ENCODE measurements around the gene RRM1.
A peak's percentile ranks its signal among the peaks of the same experiment; 100 is the strongest.
"Not testable (repeated sequence)": the region's sequence is repeated elsewhere in the genome, so short reads cannot be mapped to it uniquely, and the experiment has no call there.

The RRM1 gene

DNA sequence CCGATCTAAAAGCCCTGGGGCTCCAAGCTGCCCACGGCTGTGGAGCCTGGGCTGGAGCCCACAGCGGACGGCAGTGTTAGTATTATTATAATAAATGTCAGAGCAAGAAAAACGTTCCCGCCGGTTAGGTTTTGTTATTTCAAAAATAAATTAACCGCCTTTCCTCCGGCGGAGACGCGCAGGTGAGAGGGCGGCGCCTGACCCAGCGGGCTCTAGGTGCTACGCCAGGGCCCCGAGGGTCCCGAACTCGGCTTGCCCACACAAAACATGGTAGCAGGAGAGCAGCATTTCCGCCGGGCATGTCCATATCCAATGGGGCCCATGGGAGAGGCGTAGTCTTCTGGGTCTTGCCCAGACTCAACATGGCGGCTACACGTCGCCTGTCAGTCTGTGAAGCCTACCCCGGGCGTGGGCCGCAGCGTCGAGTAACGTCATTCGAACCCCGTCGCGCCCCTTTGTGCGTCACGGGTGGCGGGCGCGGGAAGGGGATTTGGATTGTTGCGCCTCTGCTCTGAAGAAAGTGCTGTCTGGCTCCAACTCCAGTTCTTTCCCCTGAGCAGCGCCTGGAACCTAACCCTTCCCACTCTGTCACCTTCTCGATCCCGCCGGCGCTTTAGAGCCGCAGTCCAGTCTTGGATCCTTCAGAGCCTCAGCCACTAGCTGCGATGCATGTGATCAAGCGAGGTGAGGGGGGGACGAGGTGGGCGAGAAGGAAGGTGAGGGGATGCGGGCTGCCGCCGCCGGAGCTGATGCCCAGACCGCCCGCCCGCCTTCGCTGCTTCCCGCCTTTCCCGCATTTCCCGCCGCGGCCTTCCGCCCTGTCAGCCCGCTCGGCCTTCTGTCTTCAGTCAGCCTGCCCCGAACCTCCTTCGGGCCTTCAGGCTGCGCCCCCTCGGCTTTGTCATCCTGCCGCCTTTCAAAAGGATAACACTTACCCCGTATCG is at the start of gene RRM1:
Gene RRM1 (plus strand): TSS at position 452 of the 944 bp plus-strand sequence. CDS start 214 bp downstream, at position 666.
- peak; percentile 71 for DNase-seq (ENCODE audit: low read depth)

DNA sequence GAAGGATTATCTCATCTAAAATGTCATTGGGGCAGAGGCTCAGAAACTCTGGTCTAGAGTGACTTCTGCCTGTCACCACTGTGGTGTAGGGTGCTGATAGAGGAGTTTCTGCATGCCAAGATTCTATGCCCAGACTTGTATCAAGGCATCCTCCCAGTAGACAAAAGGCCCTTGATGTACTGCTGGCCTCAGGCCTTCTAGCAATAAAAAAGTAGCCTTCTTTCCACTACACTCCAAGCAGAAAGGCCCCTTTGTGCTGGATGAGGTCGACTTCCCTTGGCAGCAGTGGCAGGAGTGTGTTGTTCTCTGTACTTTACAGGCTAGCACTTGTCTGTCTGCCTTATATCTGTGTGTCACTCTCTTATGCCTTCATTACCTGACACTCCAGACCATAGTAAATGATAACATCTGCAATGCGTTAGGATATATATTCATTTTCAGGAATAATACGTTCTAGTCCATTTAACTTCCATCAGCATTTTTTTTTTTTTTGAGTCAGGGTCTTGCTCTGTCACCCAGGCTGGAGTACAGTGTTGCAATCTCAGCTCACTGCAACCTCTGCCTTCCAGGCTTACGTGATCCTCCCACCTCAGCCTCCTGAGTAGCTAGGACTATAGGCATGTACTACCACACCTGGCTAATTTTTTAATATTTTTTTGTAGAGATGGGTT is 49.5 kb upstream of the RRM1 start:
- DNase-seq (ENCODE audit: low read depth): no peak

DNA sequence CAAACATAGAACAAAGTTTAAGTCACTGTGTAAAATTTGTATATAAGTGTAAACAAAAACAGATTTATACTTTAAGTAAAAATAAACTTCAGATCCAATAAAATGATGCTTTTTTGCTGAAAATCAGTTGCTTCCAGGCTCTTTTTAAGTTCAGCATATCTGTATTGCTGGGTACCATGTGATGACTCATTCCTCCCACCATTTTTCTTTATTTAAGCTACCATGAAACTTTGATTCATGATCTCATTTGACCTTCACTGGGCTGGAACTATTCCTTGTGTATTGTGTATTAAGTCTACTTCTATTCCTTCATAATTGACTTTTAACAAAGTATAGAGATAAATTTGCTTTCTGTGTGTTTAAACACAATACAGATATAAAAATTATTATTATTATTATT is 46.3 kb upstream of the RRM1 start:
- no peak for DNase-seq (ENCODE audit: low read depth)

DNA sequence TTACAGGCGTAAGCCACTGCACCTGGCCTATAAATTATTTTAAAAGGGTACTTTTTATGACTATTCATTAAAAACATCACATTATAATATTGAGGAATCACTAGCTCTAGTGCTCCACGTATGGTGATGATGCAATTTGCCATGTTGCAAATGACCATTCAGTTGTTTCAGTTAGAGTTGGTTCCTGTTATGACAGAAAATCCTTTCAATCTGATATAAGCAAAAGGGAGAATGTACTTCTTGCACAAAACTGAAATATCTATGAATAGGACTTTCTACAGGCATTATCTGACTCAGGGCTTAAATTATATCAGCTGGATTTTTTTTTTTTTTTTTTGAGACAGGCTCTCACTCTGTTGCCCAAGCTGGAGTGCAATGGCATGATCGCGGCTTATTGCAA is 45.6 kb upstream of the RRM1 start:
- no peak for DNase-seq (ENCODE audit: low read depth)

DNA sequence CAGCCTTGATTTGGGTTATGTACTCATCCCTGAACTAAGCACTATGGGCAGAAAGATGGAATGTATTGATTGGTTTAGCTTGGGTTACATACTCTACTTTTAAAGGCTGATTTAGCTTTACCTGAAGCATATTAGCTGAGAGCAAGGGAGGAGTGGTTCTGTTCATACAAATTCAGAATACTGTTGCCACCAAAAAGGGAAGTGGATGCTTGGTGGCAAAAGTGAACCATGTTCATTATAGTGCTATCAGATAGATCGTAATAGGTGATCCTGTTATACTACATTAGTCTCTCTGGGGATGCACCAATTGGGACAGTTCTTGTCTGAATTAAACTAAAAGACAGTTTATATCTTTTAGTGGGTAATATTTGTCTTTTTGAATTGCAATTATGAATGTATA is 44.5 kb upstream of the RRM1 start:
- DNase-seq (ENCODE audit: low read depth): no peak

DNA sequence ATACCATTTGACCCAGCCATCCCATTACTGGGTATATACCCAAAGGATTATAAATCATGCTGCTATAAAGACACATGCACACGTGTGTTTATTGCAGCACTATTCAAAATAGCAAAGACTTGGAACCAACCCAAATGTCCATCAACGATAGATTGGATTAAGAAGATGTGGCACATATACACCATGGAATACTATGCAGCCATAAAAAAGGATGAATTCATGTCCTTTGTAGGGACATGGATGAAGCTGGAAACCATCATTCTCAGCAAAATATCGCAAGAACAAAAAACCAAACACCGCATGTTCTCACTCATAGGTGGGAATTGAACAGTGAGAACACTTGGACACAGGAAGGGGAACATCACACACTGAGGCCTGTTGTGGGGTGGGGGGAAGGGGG is 41.4 kb upstream of the RRM1 start:
- DNase-seq (ENCODE audit: low read depth): not testable (repeated sequence)

DNA sequence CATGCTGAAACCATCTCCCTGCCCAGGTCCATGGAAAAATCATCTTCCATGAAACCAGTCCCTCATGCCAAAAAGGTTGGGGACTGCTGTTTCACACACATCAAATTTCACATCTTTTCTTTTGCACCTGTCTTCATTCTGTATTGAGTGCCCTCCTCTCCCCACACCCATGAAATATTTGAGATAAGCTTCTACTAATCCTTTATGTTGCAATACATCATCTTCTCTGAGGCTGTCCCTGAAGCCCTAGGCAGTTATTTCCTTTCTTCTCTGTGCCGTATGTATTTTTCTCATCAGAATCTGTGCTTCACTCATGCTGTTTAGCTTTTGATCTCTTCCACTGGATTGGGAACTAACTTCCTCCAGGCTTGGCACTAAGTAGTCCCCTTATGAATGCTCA is 40.0 kb upstream of the RRM1 start:
- DNase-seq (ENCODE audit: low read depth): no peak

DNA sequence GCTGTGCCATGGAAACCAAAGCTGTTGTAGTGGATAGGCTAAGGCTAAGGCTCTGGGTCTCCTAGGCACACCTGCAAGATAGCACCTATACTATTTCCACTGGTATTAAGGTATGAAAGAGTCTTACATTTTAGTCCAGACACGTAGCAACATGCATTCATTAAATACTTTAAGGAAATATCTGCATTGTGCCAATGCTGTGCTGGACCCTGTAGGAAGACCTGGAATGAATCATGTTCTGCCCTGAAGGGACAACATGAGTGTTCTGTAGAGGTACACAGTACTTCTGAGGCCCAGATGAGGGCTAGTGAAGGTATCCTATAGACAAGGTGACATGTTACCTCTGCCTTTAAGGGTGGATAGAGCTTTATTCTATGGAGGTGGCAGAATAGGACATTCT is 35.2 kb upstream of the RRM1 start:
- DNase-seq (ENCODE audit: low read depth): no peak

DNA sequence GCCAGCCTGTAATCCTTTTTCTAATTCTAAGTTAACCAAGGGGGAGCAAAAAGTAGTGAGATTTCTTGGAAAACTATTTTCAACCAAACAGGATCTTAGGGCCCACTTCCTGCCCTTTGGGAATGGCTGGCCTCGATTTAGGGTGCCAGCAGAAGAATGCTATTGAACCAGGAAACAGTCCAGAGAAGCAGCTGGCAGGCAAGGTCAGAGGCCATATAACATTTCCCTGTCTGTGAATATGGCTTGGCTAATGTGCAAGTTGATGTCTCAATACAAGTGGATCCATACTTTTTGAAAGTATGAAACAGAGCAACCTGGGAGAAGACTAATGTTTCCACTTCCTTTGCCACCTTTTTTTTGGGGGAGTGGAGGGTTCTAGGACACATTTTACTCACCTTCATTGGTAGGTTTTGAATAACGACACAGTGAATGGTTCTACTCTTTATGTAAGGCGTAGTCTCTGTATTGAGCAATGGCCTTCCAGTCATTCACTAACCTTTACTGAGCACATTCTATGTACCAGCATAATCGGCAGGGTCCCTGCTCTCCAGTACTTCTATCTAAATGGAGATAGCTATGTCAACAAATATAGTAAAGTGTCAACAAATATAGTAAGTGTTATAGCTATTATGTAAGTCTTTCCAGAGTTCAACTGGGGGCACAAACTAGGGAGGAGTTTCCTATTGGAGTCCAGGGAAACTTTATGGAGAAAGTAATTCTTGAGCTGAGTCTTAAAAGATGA is 34.2 kb upstream of the RRM1 start:
- DNase-seq (ENCODE audit: low read depth): no peak

DNA sequence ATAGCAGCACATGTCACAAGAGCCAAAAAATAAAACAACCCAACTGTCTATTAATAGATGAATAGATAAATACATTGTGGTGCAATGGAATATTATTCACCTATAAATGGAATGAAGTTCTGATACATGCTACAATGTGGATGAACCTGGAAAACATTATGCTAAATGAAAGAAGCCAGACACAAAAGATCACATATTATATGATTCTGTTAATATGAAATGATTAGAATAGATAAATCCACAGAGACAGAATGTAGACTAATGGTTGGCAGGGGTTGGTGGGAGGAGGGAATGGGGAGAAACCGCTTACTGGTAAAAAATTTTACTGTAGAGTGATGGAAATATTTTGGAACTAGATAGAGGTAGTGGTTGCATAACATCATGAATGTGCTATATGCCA is 32.9 kb upstream of the RRM1 start:
- DNase-seq (ENCODE audit: low read depth): no peak

DNA sequence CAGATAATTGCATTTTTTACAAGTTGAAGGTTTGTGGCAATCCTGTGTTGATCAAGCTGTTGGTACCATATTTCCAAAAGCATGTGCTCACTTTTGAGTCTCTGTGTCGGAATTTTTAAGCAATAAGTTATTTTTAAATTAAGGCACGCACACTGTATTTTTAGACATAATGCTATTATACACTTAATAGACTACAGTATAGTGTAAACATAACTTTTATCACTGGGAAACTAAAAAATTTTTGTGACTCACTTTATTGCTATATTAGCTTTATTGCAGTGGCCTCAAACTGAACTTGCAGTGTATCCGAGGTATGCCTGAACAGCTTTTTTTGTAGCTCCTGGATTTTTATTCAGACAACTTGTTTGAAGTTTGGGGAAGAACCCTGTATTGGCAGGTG is 31.3 kb upstream of the RRM1 start:
- no peak for DNase-seq (ENCODE audit: low read depth)

DNA sequence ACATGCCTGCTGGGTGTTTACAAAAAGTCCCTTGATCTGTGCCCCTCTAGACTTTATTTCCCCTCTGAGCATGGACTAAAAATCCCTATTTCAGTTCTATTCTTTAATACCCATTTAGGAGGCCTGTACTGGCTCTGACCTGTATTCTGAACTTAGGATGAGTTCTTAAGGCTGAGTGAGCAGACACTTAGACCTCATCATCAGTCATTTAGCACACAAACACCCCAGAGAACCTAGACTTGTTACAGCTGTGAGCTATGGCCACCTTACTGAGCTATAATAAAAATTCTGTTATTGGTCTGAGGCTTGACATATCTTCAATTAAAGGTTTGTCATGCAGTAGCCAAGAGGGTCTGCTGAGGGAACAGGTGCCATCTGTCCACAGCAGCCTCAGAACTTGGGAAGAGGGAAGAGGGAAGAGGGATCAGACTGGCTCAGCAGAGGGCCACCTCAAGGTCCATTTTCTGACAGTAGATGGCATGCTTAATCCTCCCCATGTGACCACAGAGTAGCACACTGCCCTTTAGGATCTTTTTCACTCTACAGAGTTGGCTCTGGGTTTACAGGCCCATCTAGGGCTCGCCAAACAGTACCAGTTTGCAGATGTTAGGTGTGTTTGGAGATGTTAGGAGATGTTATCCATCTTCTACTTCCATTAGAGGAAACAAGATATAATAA is 30.2 kb upstream of the RRM1 start:
- no peak for DNase-seq (ENCODE audit: low read depth)

DNA sequence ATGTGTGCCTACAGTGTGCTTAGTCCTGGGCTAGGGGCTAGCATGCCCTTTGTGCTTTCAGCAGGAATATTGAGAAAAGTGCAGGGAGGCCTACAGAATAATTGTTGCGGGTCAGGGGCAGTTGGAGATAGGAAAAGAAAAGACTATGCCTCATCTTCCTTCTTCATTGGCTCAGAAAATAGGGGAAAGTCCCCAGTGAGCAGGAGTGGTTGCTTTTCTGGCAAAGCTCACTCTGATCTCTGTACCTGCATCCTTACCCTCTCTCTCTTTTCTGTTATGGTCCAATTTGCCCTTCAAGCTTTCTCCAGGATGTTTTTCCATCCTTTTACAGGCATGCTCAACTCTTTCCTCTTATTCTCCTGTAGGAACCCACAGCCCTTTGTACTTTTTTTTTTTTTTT is 29.5 kb upstream of the RRM1 start:
- no peak for DNase-seq (ENCODE audit: low read depth)

DNA sequence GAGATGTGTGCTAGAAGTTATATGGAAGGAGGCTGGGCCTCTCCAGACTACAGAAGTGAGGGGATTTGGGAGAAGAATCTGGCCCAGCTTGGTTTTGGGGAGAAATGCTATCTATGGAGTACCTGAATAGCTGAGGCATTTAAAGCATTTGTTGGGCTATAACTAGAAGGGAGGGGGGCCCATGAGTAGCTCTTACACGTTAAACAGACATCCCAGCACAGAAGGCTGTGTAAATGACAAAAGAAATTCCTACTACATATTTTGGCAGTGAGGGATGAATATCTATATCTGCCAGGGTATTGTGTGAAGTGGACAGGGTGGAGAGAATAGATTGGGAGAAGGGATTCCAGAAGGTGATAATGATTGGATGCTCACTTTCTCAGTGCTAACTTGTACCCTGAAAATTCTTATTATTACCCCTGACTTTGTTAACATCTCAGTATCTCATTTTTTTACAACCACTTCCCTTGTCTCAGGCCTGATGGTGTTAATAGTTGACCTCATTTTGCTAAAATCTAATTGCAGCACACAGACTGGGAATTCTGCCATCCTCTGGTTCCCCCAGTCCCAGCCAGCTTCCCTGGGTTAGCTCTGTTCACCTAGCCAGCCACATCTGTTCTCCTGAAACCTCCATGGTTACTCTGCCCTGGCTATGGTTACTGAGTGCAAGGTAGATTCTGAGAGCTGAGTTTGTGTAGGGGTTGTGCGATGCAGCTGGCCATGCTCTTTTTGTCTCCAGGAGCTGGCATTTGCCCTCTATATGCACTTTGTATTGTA is 28.8 kb upstream of the RRM1 start:
- no peak for DNase-seq (ENCODE audit: low read depth)

DNA sequence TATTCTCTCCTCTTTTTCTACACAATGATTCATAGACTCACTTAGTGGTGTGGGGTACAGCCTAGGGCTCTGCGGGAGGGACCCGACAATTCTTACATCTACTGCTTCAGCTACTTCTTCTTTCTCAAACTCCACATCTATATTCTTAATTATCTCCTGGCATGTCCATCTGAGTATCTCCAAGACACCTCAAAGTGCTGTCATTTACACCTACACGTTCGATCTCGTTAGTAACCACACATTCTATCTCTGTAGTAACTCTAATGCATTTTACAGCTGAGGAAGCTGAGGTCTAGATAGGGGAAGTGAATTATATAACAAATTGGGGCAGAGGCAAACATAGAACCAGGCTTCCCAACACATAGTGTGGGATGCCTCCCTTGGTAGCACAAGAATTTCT is 27.7 kb upstream of the RRM1 start:
- no peak for DNase-seq (ENCODE audit: low read depth)

DNA sequence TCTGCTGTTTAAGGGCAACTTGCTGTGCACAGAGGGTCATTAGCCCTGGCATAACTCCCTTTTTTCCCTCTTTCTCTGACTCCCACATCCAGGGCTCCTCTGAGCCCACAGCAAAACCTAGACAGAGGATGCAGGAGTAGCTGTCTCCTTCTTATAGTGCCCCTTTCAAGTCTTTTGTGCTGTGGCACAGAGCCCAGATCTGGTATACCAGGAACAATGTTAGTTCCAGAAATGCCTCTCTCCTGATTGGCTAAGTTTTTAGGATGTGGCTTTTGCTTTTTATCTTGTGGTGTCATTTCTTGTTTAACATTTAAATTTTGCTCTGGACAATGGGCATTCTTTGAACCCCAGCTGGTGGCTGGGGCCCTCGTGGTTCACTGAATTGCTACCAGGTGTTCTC is 25.6 kb upstream of the RRM1 start:
- no peak for DNase-seq (ENCODE audit: low read depth)

DNA sequence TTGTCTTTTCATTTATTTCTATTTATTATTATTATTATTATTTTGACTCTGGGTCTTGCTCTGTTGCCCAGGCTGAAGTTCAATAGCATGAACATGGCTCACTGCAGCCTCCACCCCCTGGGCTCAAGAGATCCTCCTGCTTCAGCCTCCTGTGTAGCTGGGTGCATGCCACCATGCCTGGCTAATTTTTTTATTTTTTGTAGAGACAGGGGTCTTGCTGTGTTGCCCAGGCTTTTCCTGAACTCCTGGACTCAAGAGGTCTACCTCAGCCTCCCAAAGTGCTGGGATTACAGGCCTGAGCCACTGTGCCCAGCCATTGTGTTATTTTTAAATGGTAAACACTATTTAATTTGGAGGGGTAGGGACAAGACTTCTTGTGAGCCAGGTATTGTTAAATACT is 23.3 kb upstream of the RRM1 start:
- no peak for DNase-seq (ENCODE audit: low read depth)

DNA sequence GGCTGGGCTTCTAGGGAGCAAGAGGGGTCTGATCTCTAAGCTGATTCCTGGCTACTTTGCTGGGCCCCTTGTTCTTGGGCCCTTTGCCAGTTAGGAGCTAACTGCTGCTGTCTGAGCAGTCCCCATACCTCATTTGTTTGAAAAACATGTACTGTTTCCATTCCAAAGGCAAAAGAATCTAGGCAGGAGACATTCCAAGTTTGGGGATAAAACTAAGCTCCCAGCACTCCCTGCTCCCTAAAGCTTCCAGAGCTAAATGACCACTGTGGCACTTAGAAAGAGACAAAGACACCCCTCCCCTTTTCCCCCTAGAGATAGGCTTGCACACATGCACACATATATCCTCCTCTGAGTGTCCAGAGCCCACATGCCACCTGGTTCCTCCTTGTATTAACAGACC is 22.7 kb upstream of the RRM1 start:
- no peak for DNase-seq (ENCODE audit: low read depth)

DNA sequence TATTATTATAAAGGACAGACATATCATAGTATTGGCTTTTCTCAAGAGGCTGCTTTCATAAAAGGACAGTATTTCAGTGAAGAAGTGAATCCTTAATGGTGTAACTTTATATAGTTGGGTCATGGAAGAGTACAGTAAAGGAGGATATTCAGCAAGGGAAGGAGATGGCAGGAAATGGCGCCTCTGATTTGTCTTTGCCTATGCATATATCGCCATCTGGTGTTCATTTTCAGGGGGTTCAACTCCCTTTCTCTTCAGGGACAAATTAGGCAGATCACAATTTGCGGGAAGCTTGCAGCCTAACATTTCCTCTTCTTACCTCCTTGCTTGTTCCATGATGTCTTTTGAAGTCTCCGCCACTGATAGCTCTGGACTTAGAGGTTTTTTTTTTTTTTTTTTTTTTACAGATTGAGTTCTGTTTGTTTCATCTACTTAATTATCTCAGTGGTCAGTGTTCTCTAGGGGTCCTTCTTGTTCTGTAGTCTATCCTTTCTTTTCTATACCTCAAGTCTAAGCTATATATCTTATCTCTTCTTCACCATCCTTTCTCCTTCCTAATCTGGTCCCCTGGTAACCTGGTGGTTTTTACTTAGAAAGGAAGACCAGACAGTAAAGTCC is 21.8 kb upstream of the RRM1 start:
- DNase-seq (ENCODE audit: low read depth): no peak

DNA sequence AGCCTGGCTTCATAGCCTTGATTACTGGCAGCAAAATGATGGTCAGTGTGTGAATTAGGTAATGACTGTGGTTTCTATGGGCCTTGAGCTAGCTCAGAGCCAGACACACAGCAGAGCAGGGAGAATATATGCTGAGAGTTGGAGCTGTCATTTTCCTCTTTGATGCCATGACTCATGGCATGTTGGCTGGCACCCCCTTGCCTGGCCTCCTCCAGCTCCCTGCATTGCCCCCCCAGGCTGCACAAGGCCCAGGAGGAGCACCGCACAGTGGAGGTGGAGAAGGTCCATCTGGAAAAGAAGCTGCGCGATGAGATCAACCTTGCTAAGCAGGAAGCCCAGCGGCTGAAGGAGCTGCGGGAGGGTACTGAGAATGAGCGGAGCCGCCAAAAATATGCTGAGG is 20.3 kb upstream of the RRM1 start:
- DNase-seq (ENCODE audit: low read depth): no peak

DNA sequence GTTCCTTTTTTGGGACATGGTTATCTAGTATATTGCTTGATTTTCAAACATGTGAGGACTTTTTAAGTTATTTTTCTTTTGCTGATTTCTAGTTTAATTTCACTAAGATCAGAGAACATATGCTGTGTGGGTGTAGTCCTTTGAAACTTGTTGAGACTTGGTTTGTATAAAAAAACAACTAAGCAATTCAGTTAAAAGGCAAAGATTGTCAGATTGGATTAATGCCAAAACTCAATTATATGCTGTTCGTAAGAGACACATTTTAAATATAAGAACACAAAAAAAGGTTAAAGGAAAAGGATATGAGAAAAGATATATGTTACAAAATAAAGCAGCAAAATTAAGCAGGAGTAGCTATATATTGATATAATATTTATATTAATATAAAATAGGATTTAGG is 17.8 kb upstream of the RRM1 start:
- no peak for DNase-seq (ENCODE audit: low read depth)

All from GM04503 (cell line).